D721Med (cell line): ENCODE results near the gene SYT13.
A peak's percentile ranks its signal among the peaks of the same experiment; 100 is the strongest.

Experiments used
- DNase-seq: peaks from one replicate; pipeline ENCODE4 v3.0.0; 2011; ENCODE audit warnings: low spot score; ENCODE audit not compliant: insufficient read length
- FAIRE-seq: peaks from 2 replicates; lab custom pipeline; 2011; peaks lifted over from hg19 to GRCh38; lab: Jason Lieb, UNC
- CTCF ChIP-seq: IDR thresholded peaks from 2 replicates; pipeline ENCODE4 v1.5.1; 2012; ENCODE audit warnings: mild to moderate bottlenecking, control low read depth; ENCODE audit not compliant: insufficient read depth; ENCODE audit errors: missing control alignments

SYT13 gene

GRCh38 chr11:45237711-45238315 is 48.3 kb downstream of the SYT13 start:
- TF ChIP-seq CTCF: no peak
- DNase-seq (no peak), FAIRE-seq (no peak)

- DNase-seq (no peak), FAIRE-seq (no peak)
- no peak for TF ChIP-seq CTCF
These were observed 51.7 kb downstream of the SYT13 start for GRCh38 chr11:45234306-45235006.

- DNase-seq (no peak), FAIRE-seq (no peak)
- no peak for TF ChIP-seq CTCF
These were observed 52.4 kb downstream of the SYT13 start for GRCh38 chr11:45233804-45234170.

GRCh38 chr11:45233121-45233803 is 52.9 kb downstream of the SYT13 start:
- no peak for FAIRE-seq

GRCh38 chr11:45232341-45233080 is 53.6 kb downstream of the SYT13 start:
- FAIRE-seq (no peak), DNase-seq (no peak)
- TF ChIP-seq CTCF: no peak

More at GRCh38 chr11:45233121-45233803, 52.9 kb downstream of the SYT13 start:
- TF ChIP-seq CTCF: peak; percentile 62
- DNase-seq: peak; percentile 91

GRCh38 chr11:45229401-45230020 is 56.6 kb downstream of the SYT13 start:
- no peak for DNase-seq
- TF ChIP-seq CTCF: no peak
- no peak for FAIRE-seq
